HepG2 (cell line): ENCODE results near the gene CCDC88B. TPM values are rescaled to one million over a fixed set of nuclear protein-coding genes. Genes with fewer than 3 reads are reported as not detected.

Experiments
- ATAC-seq: fragments of 200-7000 bp; cut with Tn5 transposase; 3 replicates; pipeline ENCODE4 v1.9.1; 2020; ENCODE audit warnings: mild to moderate bottlenecking, moderate library complexity
- BruUV-seq: library from RNA; stranded (reverse); fragments of 400-500 nt; replicated peaks from 2 replicates; lab custom pipeline; 2021; lab: Mats Ljungman, UMichigan
- CTCF ChIA-PET: fragments of 300-600 bp; formaldehyde crosslinking; extraction: SDS; loops from one replicate; lab custom pipeline; 2021; ENCODE audit warnings: low total read pairs, inconsistent platforms, low intra/inter-chr PET ratio; lab: Yijun Ruan, JAX
- POLR2A ChIA-PET: fragments of 350-600 bp; sonication (Branson Sonifier 250); formaldehyde crosslinking; loops from one replicate; lab custom pipeline; 2020; ENCODE audit warnings: antibody characterized with exemption, inconsistent platforms; lab: Yijun Ruan, JAX
- DNase-seq: peaks from one replicate; pipeline ENCODE4 v3.0.0-alpha.2; 2015; ENCODE audit warnings: low spot score
- FAIRE-seq: peaks from 3 replicates; lab custom pipeline; 2011; peaks lifted over from hg19 to GRCh38; lab: Jason Lieb, UNC
- H2AFZ ChIP-seq: one replicate; pipeline ENCODE4 v1.6.1; 2011; ENCODE audit warnings: low read length, inconsistent platforms
- H3K27ac ChIP-seq: fragments of 300-600 bp; 3 replicates; pipeline ENCODE4 v1.8.0; 2011; ENCODE audit warnings: mixed run types, mild to moderate bottlenecking, mixed read lengths, low read length, inconsistent platforms; ENCODE audit not compliant: insufficient read depth; ENCODE audit errors: extremely low read length
- H3K27me3 ChIP-seq, 2 experiments: fragments of 200-600 bp in 1 of 2; 2 replicates in 1 of 2; 3 replicates in 1 of 2; pipeline versions ENCODE4 v1.6.0 to v1.8.0; 2011; ENCODE audit warnings: low read length in 2 of 2, mild to moderate bottlenecking in 2 of 2, moderate library complexity in 2 of 2, inconsistent platforms in 1 of 2; ENCODE audit not compliant: insufficient read depth in 2 of 2, control insufficient read depth in 1 of 2
- H3K36me3 ChIP-seq, 2 experiments: fragments of 200-600 bp in 1 of 2; replicated peaks in 1 of 2; 2 replicates in 1 of 2; 3 replicates in 1 of 2; pipeline versions ENCODE4 v1.5.1 to v1.8.0; 2011; ENCODE audit warnings: low read length in 2 of 2, inconsistent platforms in 1 of 2; ENCODE audit not compliant: insufficient read depth in 2 of 2, control insufficient read depth in 1 of 2
- H3K4me1 ChIP-seq: 2 replicates; pipeline ENCODE4 v1.5.1; 2012; ENCODE audit warnings: low read length, inconsistent platforms; ENCODE audit not compliant: insufficient read depth
- H3K4me2 ChIP-seq: 2 replicates; pipeline ENCODE4 v1.6.0; 2011; ENCODE audit warnings: low read depth, low read length, inconsistent platforms
- H3K4me3 ChIP-seq, 3 experiments: fragments of 200-600 bp in 1 of 3; sonication (generic), shearing (Covaris generic) in 1 of 3; replicated peaks in 1 of 3; 2 replicates each; pipeline ENCODE4 v1.5.1; 2011 to 2016; ENCODE audit warnings: low read length in 3 of 3, inconsistent platforms in 2 of 3, low read depth in 2 of 3, mild to moderate bottlenecking in 2 of 3, control low read depth in 1 of 3, mixed read lengths in 1 of 3; ENCODE audit not compliant: insufficient read depth in 1 of 3
- H3K79me2 ChIP-seq: one replicate; pipeline ENCODE4 v1.6.1; 2011; ENCODE audit warnings: low read length, inconsistent platforms; ENCODE audit not compliant: insufficient read depth
- H3K9ac ChIP-seq: 2 replicates; pipeline ENCODE4 v1.6.0; 2011; ENCODE audit warnings: mild to moderate bottlenecking, low read depth, low read length, inconsistent platforms; ENCODE audit not compliant: insufficient read depth
- H3K9me3 ChIP-seq: 2 replicates; pipeline ENCODE4 v1.5.1; 2012; ENCODE audit warnings: mild to moderate bottlenecking, low read length
- H4K20me1 ChIP-seq: 2 replicates; pipeline ENCODE4 v1.6.0; 2011; ENCODE audit warnings: inconsistent platforms, mild to moderate bottlenecking, low read length, moderate library complexity; ENCODE audit not compliant: insufficient read depth
- GZF1 ChIP-seq: sonication (generic); formaldehyde crosslinking; IDR thresholded peaks from 2 replicates; pipeline ENCODE4 v1.5.1; 2020; ENCODE audit warnings: mild to moderate bottlenecking, missing genetic modification reagents
- RBFOX2 ChIP-seq: fragments of 200-400 bp; formaldehyde crosslinking; IDR thresholded peaks from 2 replicates; pipeline ENCODE4 v1.6.1; 2017; ENCODE audit warnings: low read depth, mild to moderate bottlenecking, low read length
- RXRA ChIP-seq: sonication (generic); formaldehyde crosslinking; IDR thresholded peaks from 2 replicates; pipeline ENCODE4 v1.5.1; 2020; ENCODE audit warnings: missing genetic modification reagents
- ZNF205 ChIP-seq: IDR thresholded peaks from 2 replicates; pipeline ENCODE4 v1.6.1; 2018; ENCODE audit warnings: missing biosample characterization, missing genetic modification reagents
- ZNF598 ChIP-seq: sonication (generic); formaldehyde crosslinking; IDR thresholded peaks from 2 replicates; pipeline ENCODE4 v1.5.1; 2020; ENCODE audit warnings: mild to moderate bottlenecking, missing genetic modification reagents, borderline replicate concordance
- ZNF891 ChIP-seq: sonication (generic); formaldehyde crosslinking; IDR thresholded peaks from 2 replicates; pipeline ENCODE4 v1.5.0; 2020; ENCODE audit warnings: mild to moderate bottlenecking, missing genetic modification reagents
- WGBS: methylation state at CpG from one replicate; pipeline ENCODE4 v1.1.6; 2017; ENCODE audit warnings: low lambda C conversion rate; 5-methylcytosine and 5-hydroxymethylcytosine counted together
- in situ Hi-C: cut with HindIII; loops from 2 replicates; pipeline ENCODE4 v1.10.0; 2017; ENCODE audit warnings: low pct_unique_long_range_greater_than_20kb; ENCODE audit not compliant: extremely low pct_ligation_motif_present
- intact Hi-C: fragments of 100-400 bp; cut with micrococcal nuclease; formaldehyde crosslinking; loops from one replicate; pipeline ENCODE4 v1.10.0; 2022; ENCODE audit not compliant: unreplicated experiment
- polyA plus RNA-seq, 8 experiments: library from polyadenylated mRNA; depleted of rRNA in 3 of 8; stranded (reverse) in 7 of 8; unstranded in 1 of 8; fragments of >200 nt; fragmentation: Illumina TruSeq in 4 of 8; extraction: Trizol in 4 of 8; gene quantifications; 2 replicates each; pipeline versions ENCODE4 v1.2.1 to v1.2.3, GENCODE V29; 2011 to 2016; ENCODE audit warnings: low read depth in 4 of 8, missing spikeins in 1 of 8, mixed read lengths in 1 of 8; ENCODE audit not compliant: insufficient read depth in 1 of 8
- total RNA-seq, 5 experiments: library from RNA; depleted of rRNA; stranded (reverse); fragments of >200 nt; fragmentation: Illumina TruSeq; extraction: Trizol; gene quantifications; 2 replicates each; pipeline ENCODE4 v1.2.3, GENCODE V29; 2016; ENCODE audit warnings: low read depth in 1 of 5
- TF ChIP-seq, protein P1 (sequence below): sonication (generic); formaldehyde crosslinking; conservative IDR thresholded peaks from 2 replicates; pipeline ENCODE4 v1.8.0; 2022; ENCODE audit warnings: mild to moderate bottlenecking, moderate library complexity, missing genetic modification reagents
- TF ChIP-seq, protein P2 (sequence below): sonication (generic); formaldehyde crosslinking; IDR thresholded peaks from 2 replicates; pipeline ENCODE4 v1.5.0; 2020; ENCODE audit warnings: missing genetic modification reagents
- TF ChIP-seq, protein P3 (sequence below): IDR thresholded peaks from 2 replicates; pipeline ENCODE4 v1.6.1; 2016; ENCODE audit warnings: mild to moderate bottlenecking
- TF ChIP-seq, protein P4 (sequence below): sonication (generic); formaldehyde crosslinking; IDR thresholded peaks from 2 replicates; pipeline ENCODE4 v1.4.0; 2020; ENCODE audit warnings: missing genetic modification reagents
- TF ChIP-seq, protein P5 (sequence below): sonication (generic); formaldehyde crosslinking; IDR thresholded peaks from 2 replicates; pipeline ENCODE4 v1.4.0; 2020; ENCODE audit warnings: missing genetic modification reagents, mild to moderate bottlenecking, borderline replicate concordance

CCDC88B gene
- total and polyA plus RNA-seq, 2 of the 13 experiments (the other 11 are each of a cell fraction or from before 2014, with no cell fraction given), result 3.6 to 4.8 TPM

DNA sequence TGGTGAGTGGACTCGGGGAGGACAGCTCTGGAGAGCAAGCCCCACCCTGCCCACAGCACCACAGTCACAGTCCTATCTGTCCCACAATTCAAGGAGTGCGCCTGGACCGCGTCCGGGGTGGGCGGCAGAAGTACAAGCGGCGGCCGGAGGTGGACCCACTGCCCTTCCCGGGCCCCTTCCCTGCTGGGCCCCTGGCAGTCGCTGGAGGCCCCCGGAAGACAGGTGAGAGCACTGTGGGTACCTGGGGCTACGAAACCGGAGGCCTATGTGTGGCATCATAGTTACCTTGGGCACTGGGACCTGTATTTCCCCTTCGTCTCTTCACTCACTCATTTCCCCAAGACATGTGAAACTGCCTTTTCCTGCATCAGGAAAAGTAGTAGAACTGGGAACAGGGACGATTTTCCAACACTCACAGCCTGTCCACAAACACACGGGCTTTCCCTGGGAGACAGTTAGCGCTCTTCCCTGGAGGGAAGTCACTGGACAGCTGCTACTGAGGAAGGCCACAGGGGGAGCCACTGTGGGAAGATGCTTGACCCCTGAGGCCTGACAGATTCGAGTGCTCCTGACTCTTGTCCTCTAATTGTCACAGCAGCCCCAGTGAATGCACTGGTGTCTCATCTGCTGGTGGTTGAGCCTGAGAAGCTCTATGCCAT, 25.7 kb upstream of the CCDC88B start (continued):
- TF ChIP-seq, protein P1, sequence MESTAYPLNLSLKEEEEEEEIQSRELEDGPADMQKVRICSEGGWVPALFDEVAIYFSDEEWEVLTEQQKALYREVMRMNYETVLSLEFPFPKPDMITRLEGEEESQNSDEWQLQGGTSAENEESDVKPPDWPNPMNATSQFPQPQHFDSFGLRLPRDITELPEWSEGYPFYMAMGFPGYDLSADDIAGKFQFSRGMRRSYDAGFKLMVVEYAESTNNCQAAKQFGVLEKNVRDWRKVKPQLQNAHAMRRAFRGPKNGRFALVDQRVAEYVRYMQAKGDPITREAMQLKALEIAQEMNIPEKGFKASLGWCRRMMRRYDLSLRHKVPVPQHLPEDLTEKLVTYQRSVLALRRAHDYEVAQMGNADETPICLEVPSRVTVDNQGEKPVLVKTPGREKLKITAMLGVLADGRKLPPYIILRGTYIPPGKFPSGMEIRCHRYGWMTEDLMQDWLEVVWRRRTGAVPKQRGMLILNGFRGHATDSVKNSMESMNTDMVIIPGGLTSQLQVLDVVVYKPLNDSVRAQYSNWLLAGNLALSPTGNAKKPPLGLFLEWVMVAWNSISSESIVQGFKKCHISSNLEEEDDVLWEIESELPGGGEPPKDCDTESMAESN (CRISPR knock-in tag), result no peak
- TF ChIP-seq, protein P2, sequence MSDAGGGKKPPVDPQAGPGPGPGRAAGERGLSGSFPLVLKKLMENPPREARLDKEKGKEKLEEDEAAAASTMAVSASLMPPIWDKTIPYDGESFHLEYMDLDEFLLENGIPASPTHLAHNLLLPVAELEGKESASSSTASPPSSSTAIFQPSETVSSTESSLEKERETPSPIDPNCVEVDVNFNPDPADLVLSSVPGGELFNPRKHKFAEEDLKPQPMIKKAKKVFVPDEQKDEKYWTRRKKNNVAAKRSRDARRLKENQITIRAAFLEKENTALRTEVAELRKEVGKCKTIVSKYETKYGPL, result no peak
- TF ChIP-seq RBFOX2, result 0 out of 2 replicates have a peak, but pooled peaks have one; percentile 38
- TF ChIP-seq ZNF891, result no peak
- TF ChIP-seq ZNF205 (CRISPR knock-in tag), result peak; percentile 97
- no peak for TF ChIP-seq ZNF598 (CRISPR knock-in tag)

DNA sequence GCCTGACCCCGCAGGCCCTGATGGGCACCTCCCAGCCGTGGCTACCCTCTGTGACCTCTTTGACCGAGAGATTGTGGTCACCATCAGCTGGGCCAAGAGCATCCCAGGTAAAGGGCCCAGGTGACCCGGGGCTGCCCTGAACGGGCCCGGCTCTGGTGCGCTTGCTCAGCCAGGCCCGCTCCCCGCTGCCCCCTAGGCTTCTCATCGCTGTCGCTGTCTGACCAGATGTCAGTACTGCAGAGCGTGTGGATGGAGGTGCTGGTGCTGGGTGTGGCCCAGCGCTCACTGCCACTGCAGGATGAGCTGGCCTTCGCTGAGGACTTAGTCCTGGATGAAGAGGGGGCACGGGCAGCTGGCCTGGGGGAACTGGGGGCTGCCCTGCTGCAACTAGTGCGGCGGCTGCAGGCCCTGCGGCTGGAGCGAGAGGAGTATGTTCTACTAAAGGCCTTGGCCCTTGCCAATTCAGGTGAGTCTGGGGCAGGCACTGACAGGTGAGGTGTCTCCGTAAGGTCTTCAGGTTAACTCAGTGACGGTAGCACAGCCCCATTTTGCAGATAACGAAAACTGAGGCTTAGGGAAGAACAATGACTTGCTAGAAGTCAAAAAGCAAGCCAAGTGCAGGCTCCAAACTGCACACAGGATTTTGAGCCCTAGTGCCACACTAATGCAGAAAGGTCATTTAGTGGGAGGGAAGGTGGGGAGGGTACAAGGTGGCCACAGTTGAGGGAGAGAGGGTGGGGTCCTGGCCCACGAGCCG, 25.0 kb upstream of the CCDC88B start:
- Histone ChIP-seq H3K27me3 (no peaks in the 10 kb centered on the region; a peak in 1 of 5 replicates), H3K36me3 (peaks cover 0 to 18% of the 10 kb centered on the region in 2 experiments; a peak in 2 of 5 replicates), H3K4me1 (peaks cover 34% of the 10 kb centered on the region), H3K27ac (no peak overlapping the region), H3K4me2 (no peak overlapping the region), H3K79me2 (peaks cover 15% of the 10 kb centered on the region), H3K9ac (no peak overlapping the region), H3K9me3 (no peaks in the 10 kb centered on the region), H3K4me3 (no peak overlapping the region), H4K20me1 (no peaks in the 10 kb centered on the region), H2AFZ (no peak overlapping the region)
- WGBS, result 95% methylated on average over 17 of the region's 24 CpGs
- ChIA-PET CTCF (no interaction called here), POLR2A (interaction anchor here (4.5 kb wide), 1 partner anchor 9 kb away, joined by 103 read pairs; the partner anchor contains the start of gene ESRRA)
- FAIRE-seq (no peak), ATAC-seq (no peak), DNase-seq (no peak)
- in situ Hi-C loops (no loop called here), intact Hi-C loops (no loop called here)
- no TSS peak for BruUV-seq
- TF ChIP-seq, protein P3, sequence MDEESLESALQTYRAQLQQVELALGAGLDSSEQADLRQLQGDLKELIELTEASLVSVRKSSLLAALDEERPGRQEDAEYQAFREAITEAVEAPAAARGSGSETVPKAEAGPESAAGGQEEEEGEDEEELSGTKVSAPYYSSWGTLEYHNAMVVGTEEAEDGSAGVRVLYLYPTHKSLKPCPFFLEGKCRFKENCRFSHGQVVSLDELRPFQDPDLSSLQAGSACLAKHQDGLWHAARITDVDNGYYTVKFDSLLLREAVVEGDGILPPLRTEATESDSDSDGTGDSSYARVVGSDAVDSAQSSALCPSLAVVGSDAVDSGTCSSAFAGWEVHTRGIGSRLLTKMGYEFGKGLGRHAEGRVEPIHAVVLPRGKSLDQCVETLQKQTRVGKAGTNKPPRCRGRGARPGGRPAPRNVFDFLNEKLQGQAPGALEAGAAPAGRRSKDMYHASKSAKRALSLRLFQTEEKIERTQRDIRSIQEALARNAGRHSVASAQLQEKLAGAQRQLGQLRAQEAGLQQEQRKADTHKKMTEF, result no peak
- TF ChIP-seq, protein P4, sequence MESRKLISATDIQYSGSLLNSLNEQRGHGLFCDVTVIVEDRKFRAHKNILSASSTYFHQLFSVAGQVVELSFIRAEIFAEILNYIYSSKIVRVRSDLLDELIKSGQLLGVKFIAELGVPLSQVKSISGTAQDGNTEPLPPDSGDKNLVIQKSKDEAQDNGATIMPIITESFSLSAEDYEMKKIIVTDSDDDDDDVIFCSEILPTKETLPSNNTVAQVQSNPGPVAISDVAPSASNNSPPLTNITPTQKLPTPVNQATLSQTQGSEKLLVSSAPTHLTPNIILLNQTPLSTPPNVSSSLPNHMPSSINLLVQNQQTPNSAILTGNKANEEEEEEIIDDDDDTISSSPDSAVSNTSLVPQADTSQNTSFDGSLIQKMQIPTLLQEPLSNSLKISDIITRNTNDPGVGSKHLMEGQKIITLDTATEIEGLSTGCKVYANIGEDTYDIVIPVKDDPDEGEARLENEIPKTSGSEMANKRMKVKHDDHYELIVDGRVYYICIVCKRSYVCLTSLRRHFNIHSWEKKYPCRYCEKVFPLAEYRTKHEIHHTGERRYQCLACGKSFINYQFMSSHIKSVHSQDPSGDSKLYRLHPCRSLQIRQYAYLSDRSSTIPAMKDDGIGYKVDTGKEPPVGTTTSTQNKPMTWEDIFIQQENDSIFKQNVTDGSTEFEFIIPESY (CRISPR knock-in tag), result peak; percentile 91
- TF ChIP-seq, protein P5, sequence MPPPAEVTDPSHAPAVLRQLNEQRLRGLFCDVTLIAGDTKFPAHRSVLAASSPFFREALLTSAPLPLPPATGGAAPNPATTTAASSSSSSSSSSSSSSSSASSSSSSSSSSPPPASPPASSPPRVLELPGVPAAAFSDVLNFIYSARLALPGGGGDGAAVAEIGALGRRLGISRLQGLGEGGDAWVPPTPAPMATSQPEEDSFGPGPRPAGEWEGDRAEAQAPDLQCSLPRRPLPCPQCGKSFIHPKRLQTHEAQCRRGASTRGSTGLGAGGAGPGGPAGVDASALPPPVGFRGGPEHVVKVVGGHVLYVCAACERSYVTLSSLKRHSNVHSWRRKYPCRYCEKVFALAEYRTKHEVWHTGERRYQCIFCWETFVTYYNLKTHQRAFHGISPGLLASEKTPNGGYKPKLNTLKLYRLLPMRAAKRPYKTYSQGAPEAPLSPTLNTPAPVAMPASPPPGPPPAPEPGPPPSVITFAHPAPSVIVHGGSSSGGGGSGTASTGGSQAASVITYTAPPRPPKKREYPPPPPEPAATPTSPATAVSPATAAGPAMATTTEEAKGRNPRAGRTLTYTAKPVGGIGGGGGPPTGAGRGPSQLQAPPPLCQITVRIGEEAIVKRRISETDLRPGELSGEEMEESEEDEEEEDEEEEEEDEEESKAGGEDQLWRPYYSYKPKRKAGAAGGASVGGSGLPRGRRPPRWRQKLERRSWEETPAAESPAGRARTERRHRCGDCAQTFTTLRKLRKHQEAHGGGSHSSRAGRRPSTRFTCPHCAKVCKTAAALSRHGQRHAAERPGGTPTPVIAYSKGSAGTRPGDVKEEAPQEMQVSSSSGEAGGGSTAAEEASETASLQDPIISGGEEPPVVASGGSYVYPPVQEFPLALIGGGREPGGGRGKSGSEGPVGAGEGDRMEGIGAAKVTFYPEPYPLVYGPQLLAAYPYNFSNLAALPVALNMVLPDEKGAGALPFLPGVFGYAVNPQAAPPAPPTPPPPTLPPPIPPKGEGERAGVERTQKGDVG, result 0 out of 2 replicates have a peak, but pooled peaks have one; percentile 48
- TF ChIP-seq GZF1 (CRISPR knock-in tag) (no peak), RXRA (0 out of 2 replicates have a peak, but pooled peaks have one; percentile 16)
